ENCODE measurements around the gene IRAG1. TPM values are rescaled to one million over a fixed set of nuclear protein-coding genes. Genes with fewer than 3 reads are reported as not detected.

The IRAG1 gene
- total RNA-seq, 6 experiments from 2014 or later, result 1.2 to 2.3 (median 1.4) TPM

GRCh38 chr11:10676919-10677318, 16.6 kb downstream of the IRAG1 start:
- Histone ChIP-seq H3K27ac (no peak overlapping the region), H3K36me3 (no peaks in the 10 kb centered on the region), H3K4me1 (no peaks in the 10 kb centered on the region), H3K9me3 (no peaks in the 10 kb centered on the region), H3K4me3 (no peak overlapping the region), H3K27me3 (no peaks in the 10 kb centered on the region)
- intact Hi-C loops (cut with DNase I), result no loop called here
- ATAC-seq, result no peak
- no peak for TF ChIP-seq POLR2A (IDR thresholded peaks at IDR 0.05)
- TF ChIP-seq CTCF (IDR thresholded peaks at IDR 0.05), result no peak
- WGBS (ENCODE audit: insufficient coverage, low coverage, low lambda C conversion rate, missing lambda C conversion rate), result 52% methylated on average over 3 of the region's 3 CpGs
- no peak for DNase-seq

- TF ChIP-seq CTCF (IDR thresholded peaks at IDR 0.05) (no peak), POLR2A (IDR thresholded peaks at IDR 0.05) (no peak)
- 26% methylated on average over 5 of the region's 10 CpGs for WGBS (ENCODE audit: insufficient coverage, low coverage, low lambda C conversion rate, missing lambda C conversion rate)
Observed at GRCh38 chr11:10674911-10675440, 18.6 kb downstream of the IRAG1 start.

GRCh38 chr11:10674440-10674855, 19.1 kb downstream of the IRAG1 start:
- TF ChIP-seq CTCF (IDR thresholded peaks at IDR 0.05) (no peak), POLR2A (IDR thresholded peaks at IDR 0.05) (no peak)
- 18% methylated on average over 6 of the region's 6 CpGs for WGBS (ENCODE audit: insufficient coverage, low coverage, low lambda C conversion rate, missing lambda C conversion rate)
- Histone ChIP-seq H3K27ac (peak overlapping the region in 1 of 3 donors; percentile 43), H3K27me3 (no peaks in the 10 kb centered on the region), H3K9me3 (no peaks in the 10 kb centered on the region), H3K36me3 (no peaks in the 10 kb centered on the region), H3K4me3 (no peak overlapping the region), H3K4me1 (no peaks in the 10 kb centered on the region)
- DNase-seq (no peak), ATAC-seq (peak; percentile 40 to 56 (median 44))
- intact Hi-C loops (cut with DNase I), result no loop called here

More at GRCh38 chr11:10674911-10675440, 18.6 kb downstream of the IRAG1 start:
- Histone ChIP-seq H3K4me1 (no peaks in the 10 kb centered on the region), H3K27ac (peak overlapping the region in 1 of 3 donors; percentile 43), H3K36me3 (no peaks in the 10 kb centered on the region), H3K4me3 (no peak overlapping the region), H3K9me3 (no peaks in the 10 kb centered on the region), H3K27me3 (no peaks in the 10 kb centered on the region)
- ATAC-seq, result peak; percentile 36 to 54 (median 48)
- intact Hi-C loops (cut with DNase I), result no loop called here
- DNase-seq, result no peak

GRCh38 chr11:10673501-10674062, 20.0 kb downstream of the IRAG1 start:
- H3K4me1 ChIP-seq, result no peaks in the 10 kb centered on the region
- ATAC-seq, result no peak

More at GRCh38 chr11:10673501-10674062, 20.0 kb downstream of the IRAG1 start:
- H3K4me3 ChIP-seq, result no peak overlapping the region
- no peaks in the 10 kb centered on the region for H3K9me3 ChIP-seq
- no peaks in the 10 kb centered on the region for H3K36me3 ChIP-seq
- intact Hi-C loops (cut with DNase I), result no loop called here
- H3K27ac ChIP-seq, result no peak overlapping the region
- WGBS (ENCODE audit: insufficient coverage, low coverage, low lambda C conversion rate, missing lambda C conversion rate), result 46% methylated on average over 6 of the region's 6 CpGs
- no peak for DNase-seq
- H3K27me3 ChIP-seq, result no peaks in the 10 kb centered on the region
- TF ChIP-seq POLR2A (IDR thresholded peaks at IDR 0.05), result no peak
- TF ChIP-seq CTCF (IDR thresholded peaks at IDR 0.05), result no peak

All from right lobe of liver (tissue), 6 donors.